Osteoblast (primary cell): ENCODE results near the gene GOLGA6L9. TPM values are rescaled to one million over a fixed set of nuclear protein-coding genes. Genes with fewer than 3 reads are reported as not detected.
"Not testable (repeated sequence)": the region's sequence is repeated elsewhere in the genome, so short reads cannot be mapped to it uniquely, and the experiment has no call there.

Experiments
- DNase-seq: peaks from one replicate; pipeline ENCODE4 v3.0.0; 2011; ENCODE audit warnings: low spot score, mixed read lengths; ENCODE audit not compliant: insufficient read length; ENCODE audit errors: missing footprints
- H2AFZ ChIP-seq: 2 replicates; pipeline ENCODE4 v1.6.0; 2011; ENCODE audit warnings: mild to moderate bottlenecking, low read length
- H3K27ac ChIP-seq: 2 replicates; pipeline ENCODE4 v1.5.1; 2011; ENCODE audit warnings: mild to moderate bottlenecking, low read depth, low read length, moderate library complexity
- H3K27me3 ChIP-seq: 2 replicates; pipeline ENCODE4 v1.6.0; 2012; ENCODE audit warnings: mild to moderate bottlenecking, control low read depth, inconsistent platforms, low read length, moderate library complexity; ENCODE audit not compliant: insufficient read depth
- H3K36me3 ChIP-seq: 2 replicates; pipeline ENCODE4 v1.5.1; 2011; ENCODE audit warnings: mild to moderate bottlenecking, low read length, control low read depth, moderate library complexity; ENCODE audit not compliant: insufficient read depth
- H3K4me1 ChIP-seq: 2 replicates; pipeline ENCODE4 v1.5.1; 2011; ENCODE audit warnings: mild to moderate bottlenecking, low read length, control low read depth, moderate library complexity; ENCODE audit not compliant: insufficient read depth
- H3K4me2 ChIP-seq: 2 replicates; pipeline ENCODE4 v1.6.0; 2011; ENCODE audit warnings: mild to moderate bottlenecking, low read length; ENCODE audit not compliant: insufficient read depth
- H3K4me3 ChIP-seq: fragments of 200-600 bp; sonication (generic); 3 replicates; pipeline ENCODE4 v1.5.1; 2012; ENCODE audit warnings: mild to moderate bottlenecking, low read length, inconsistent platforms; ENCODE audit not compliant: insufficient read depth
- H3K79me2 ChIP-seq: 2 replicates; pipeline ENCODE4 v1.6.0; 2012; ENCODE audit warnings: mild to moderate bottlenecking, low read length, control low read depth, inconsistent platforms; ENCODE audit not compliant: insufficient read depth
- H3K9me3 ChIP-seq: 2 replicates; pipeline ENCODE4 v1.5.1; 2011; ENCODE audit warnings: low read depth, low read length, control low read depth
- H4K20me1 ChIP-seq: 2 replicates; pipeline ENCODE4 v1.6.0; 2012; ENCODE audit warnings: mild to moderate bottlenecking, low read length, control low read depth; ENCODE audit not compliant: insufficient read depth
- total RNA-seq: library from RNA; depleted of rRNA; stranded (reverse); fragments of >200 nt; gene quantifications from 2 replicates; pipeline ENCODE4 v1.2.3, GENCODE V29; 2012

Gene GOLGA6L9
- total RNA-seq, 1 donor: 1.8 TPM

DNA sequence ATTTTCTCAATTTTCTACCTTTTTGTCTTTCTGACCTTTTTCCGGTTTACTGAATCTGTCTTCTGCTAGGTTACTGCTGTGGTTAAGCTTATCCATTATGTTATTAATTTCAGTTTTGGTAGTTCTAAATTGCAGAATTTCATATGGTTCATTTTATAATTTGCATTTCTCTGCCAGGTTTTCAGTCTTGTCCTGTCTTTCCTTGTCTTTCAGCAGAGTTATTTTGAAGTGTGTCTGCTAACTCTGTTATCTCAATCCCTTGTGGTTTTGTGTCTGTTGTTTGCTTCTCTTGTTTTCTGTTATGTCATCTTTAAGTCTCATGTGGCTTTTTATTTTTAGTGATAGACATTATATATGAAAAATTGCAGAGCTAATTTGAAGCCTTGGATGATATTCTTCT, 18.0 kb upstream of the GOLGA6L9 start:
- H3K4me3 ChIP-seq, H3K36me3 ChIP-seq, H3K4me2 ChIP-seq, H3K4me1 ChIP-seq, DNase-seq, H3K27me3 ChIP-seq, H3K9me3 ChIP-seq, H4K20me1 ChIP-seq, H3K79me2 ChIP-seq, H2AFZ ChIP-seq, H3K27ac ChIP-seq: not testable (repeated sequence)

DNA sequence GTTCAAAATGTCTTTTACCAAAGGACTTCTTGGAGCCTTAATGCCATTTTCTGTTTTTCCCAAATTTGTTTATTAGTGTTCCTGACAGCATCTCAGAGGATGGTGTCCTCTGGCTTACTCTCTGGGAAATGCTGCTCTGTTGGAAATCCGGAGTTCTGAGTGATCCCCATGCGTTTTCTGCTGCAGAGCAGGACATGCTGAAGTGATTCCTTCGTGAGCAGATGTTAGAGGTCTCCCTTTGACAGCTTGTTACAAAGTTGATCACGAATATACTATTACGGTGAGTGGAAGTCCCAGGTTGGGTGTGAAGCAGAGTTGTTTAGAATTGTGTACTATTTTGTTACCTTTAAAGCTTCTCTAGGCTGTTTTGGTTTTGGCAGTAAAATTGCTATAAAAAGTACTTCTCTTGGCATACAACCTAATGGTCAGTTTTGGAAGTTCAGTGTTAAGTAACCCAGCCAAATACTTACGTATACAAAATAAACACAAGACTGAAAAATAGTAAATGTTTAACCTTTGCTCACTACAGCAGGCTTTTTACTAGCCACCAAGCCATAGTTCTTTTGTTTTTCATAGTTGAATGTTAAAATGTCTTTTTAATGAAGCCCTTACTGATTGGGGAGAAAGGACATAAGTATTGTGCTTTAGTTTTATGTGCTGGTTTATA, 15.0 kb upstream of the GOLGA6L9 start:
- H3K4me1 ChIP-seq, H3K4me3 ChIP-seq, H3K27me3 ChIP-seq, H2AFZ ChIP-seq, H3K79me2 ChIP-seq, DNase-seq, H4K20me1 ChIP-seq, H3K27ac ChIP-seq, H3K36me3 ChIP-seq, H3K9me3 ChIP-seq: not testable (repeated sequence)
- peak overlapping the region; percentile 36 for H3K4me2 ChIP-seq

GRCh38 chr15:82420516-82420915, 9.1 kb upstream of the GOLGA6L9 start:
- H3K4me3 ChIP-seq, H3K27ac ChIP-seq, DNase-seq, H3K27me3 ChIP-seq, H3K4me2 ChIP-seq, H3K36me3 ChIP-seq, H3K9me3 ChIP-seq, H3K79me2 ChIP-seq, H3K4me1 ChIP-seq, H4K20me1 ChIP-seq, H2AFZ ChIP-seq: not testable (repeated sequence)

DNA sequence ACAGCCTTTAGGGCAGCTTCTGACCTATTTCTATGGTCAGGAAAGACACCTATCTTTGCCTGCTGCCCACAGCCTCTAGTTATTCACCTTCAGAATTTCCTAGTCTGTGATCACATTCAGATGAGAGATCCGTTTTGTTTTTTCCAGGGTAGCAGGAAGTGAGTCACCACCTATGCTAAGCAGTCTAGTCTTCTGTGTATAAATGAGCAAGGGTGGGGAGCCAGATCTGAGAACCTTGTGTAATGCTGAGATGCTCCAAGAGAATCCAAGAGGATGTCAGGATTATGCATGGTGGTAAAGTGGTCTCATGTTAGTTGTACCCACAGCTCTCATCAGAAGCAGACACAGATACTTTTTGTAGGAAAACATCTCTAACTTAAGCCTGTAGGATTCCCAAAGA, 8.7 kb upstream of the GOLGA6L9 start:
- not testable (repeated sequence) for H3K4me1 ChIP-seq, H3K4me2 ChIP-seq, H3K79me2 ChIP-seq, H3K27me3 ChIP-seq, H3K36me3 ChIP-seq, H3K27ac ChIP-seq, H3K9me3 ChIP-seq, H3K4me3 ChIP-seq, H2AFZ ChIP-seq, DNase-seq, H4K20me1 ChIP-seq

GRCh38 chr15:82427117-82427516, 2.5 kb upstream of the GOLGA6L9 start:
- not testable (repeated sequence) for H2AFZ ChIP-seq, H3K4me2 ChIP-seq, H3K9me3 ChIP-seq, H3K4me3 ChIP-seq, H3K79me2 ChIP-seq, H3K27me3 ChIP-seq, H3K36me3 ChIP-seq, H3K4me1 ChIP-seq, H4K20me1 ChIP-seq, H3K27ac ChIP-seq, DNase-seq

- not testable (repeated sequence) for H4K20me1 ChIP-seq, H3K4me1 ChIP-seq, H2AFZ ChIP-seq, H3K27me3 ChIP-seq, H3K79me2 ChIP-seq, H3K36me3 ChIP-seq, H3K27ac ChIP-seq, H3K4me2 ChIP-seq, DNase-seq, H3K9me3 ChIP-seq
- H3K4me3 ChIP-seq: peak overlapping the region; percentile 47
These were observed 15.8 kb downstream of the GOLGA6L9 start for GRCh38 chr15:82445420-82445819.

- H4K20me1 ChIP-seq, H3K4me2 ChIP-seq, DNase-seq, H3K36me3 ChIP-seq, H3K79me2 ChIP-seq, H3K27ac ChIP-seq, H3K4me3 ChIP-seq, H2AFZ ChIP-seq, H3K9me3 ChIP-seq, H3K4me1 ChIP-seq, H3K27me3 ChIP-seq: not testable (repeated sequence)
These were observed 27.7 kb downstream of the GOLGA6L9 start for GRCh38 chr15:82457336-82457735.

DNA sequence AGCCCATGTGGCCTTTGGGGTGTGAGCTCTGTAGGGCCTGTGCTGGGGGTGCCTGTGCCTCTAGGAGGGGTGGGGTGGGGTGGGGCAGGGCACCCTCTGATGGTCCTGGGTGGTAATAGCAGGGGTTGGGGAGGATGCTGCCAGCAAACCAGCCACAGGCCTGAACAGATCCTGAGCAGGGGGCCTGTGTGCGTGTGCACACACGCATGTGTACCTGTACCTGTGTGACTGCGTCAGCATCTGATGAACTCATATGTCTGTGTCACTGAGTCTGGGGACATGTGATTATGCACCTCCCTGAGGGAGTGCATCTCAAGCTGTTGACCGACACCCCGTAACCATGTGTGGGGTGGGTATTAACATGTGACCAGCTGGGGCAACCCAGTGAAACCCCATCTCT, 36.0 kb downstream of the GOLGA6L9 start:
- not testable (repeated sequence) for H3K4me1 ChIP-seq, H4K20me1 ChIP-seq, H3K36me3 ChIP-seq, H3K9me3 ChIP-seq, H3K79me2 ChIP-seq, H3K4me3 ChIP-seq, H2AFZ ChIP-seq, H3K27ac ChIP-seq, H3K4me2 ChIP-seq, H3K27me3 ChIP-seq, DNase-seq

GRCh38 chr15:82468205-82468604, 38.6 kb downstream of the GOLGA6L9 start:
- not testable (repeated sequence) for H3K27ac ChIP-seq, H3K9me3 ChIP-seq, H3K27me3 ChIP-seq, H4K20me1 ChIP-seq, H3K4me3 ChIP-seq, H3K36me3 ChIP-seq, DNase-seq, H3K4me2 ChIP-seq, H3K79me2 ChIP-seq, H3K4me1 ChIP-seq, H2AFZ ChIP-seq
